ENCODE results near the gene ZNF83.
A peak's percentile ranks its signal among the peaks of the same experiment; 100 is the strongest.
"Not testable (repeated sequence)": the region's sequence is repeated elsewhere in the genome, so short reads cannot be mapped to it uniquely, and the experiment has no call there.

Gene ZNF83

GRCh38 chr19:52646571-52647217, 8.5 kb upstream of the ZNF83 start:
- DNase-seq (ENCODE audit: low read depth, low spot score): no peak
- no peak overlapping the region for H3K27ac ChIP-seq

GRCh38 chr19:52640916-52641315, 2.8 kb upstream of the ZNF83 start:
- no peak for DNase-seq (ENCODE audit: low read depth, low spot score)

GRCh38 chr19:52639996-52640395, 1.8 kb upstream of the ZNF83 start:
- DNase-seq (ENCODE audit: low read depth, low spot score): no peak
- peak overlapping the region; percentile 8 for H3K27ac ChIP-seq

More at GRCh38 chr19:52640916-52641315, 2.8 kb upstream of the ZNF83 start:
- H3K27ac ChIP-seq: no peak overlapping the region

- peak overlapping the region; percentile 81 for H3K27ac ChIP-seq
- no peak for DNase-seq (ENCODE audit: low read depth, low spot score)
Observed at GRCh38 chr19:52638601-52639000, 446 bp upstream of the ZNF83 start.

GRCh38 chr19:52635786-52636570, 2.2 kb downstream of the ZNF83 start:
- H3K27ac ChIP-seq: no peak overlapping the region
- DNase-seq (ENCODE audit: low read depth, low spot score): no peak

- not testable (repeated sequence) for DNase-seq (ENCODE audit: low read depth, low spot score); H3K27ac ChIP-seq
Observed at GRCh38 chr19:52627441-52627840, 10.7 kb downstream of the ZNF83 start.

- H3K27ac ChIP-seq: no peak overlapping the region
- no peak for DNase-seq (ENCODE audit: low read depth, low spot score)
Observed at GRCh38 chr19:52626915-52627314, 11.2 kb downstream of the ZNF83 start.

- no peak for DNase-seq (ENCODE audit: low read depth, low spot score)
- H3K27ac ChIP-seq: no peak overlapping the region
Observed at GRCh38 chr19:52622261-52622660, 15.9 kb downstream of the ZNF83 start.

- H3K27ac ChIP-seq: no peak overlapping the region
- no peak for DNase-seq (ENCODE audit: low read depth, low spot score)
Observed at GRCh38 chr19:52621376-52621775, 16.8 kb downstream of the ZNF83 start.

GRCh38 chr19:52613299-52613906, 24.8 kb downstream of the ZNF83 start:
- DNase-seq (ENCODE audit: low read depth, low spot score): no peak

GRCh38 chr19:52603558-52604207, 34.5 kb downstream of the ZNF83 start:
- no peak for DNase-seq (ENCODE audit: low read depth, low spot score)
- no peak overlapping the region for H3K27ac ChIP-seq

More at GRCh38 chr19:52613299-52613906, 24.8 kb downstream of the ZNF83 start:
- H3K27ac ChIP-seq: no peak overlapping the region

- H3K27ac ChIP-seq: no peak overlapping the region
- DNase-seq (ENCODE audit: low read depth, low spot score): no peak
Observed at GRCh38 chr19:52602941-52603340, 35.2 kb downstream of the ZNF83 start.

- not testable (repeated sequence) for DNase-seq (ENCODE audit: low read depth, low spot score); H3K27ac ChIP-seq
Observed at GRCh38 chr19:52601974-52602366, 36.2 kb downstream of the ZNF83 start.

- peak overlapping the region; percentile 51 for H3K27ac ChIP-seq
- peak; percentile 31 for DNase-seq (ENCODE audit: low read depth, low spot score)
Observed at GRCh38 chr19:52601025-52601973, 36.9 kb downstream of the ZNF83 start.

GRCh38 chr19:52600639-52601024, 37.5 kb downstream of the ZNF83 start:
- peak overlapping the region; percentile 51 for H3K27ac ChIP-seq

GRCh38 chr19:52599241-52599640, 38.9 kb downstream of the ZNF83 start:
- no peak for DNase-seq (ENCODE audit: low read depth, low spot score)
- no peak overlapping the region for H3K27ac ChIP-seq

More at GRCh38 chr19:52600639-52601024, 37.5 kb downstream of the ZNF83 start:
- DNase-seq (ENCODE audit: low read depth, low spot score): no peak

GRCh38 chr19:52593441-52593840, 44.7 kb downstream of the ZNF83 start:
- DNase-seq (ENCODE audit: low read depth, low spot score); H3K27ac ChIP-seq: not testable (repeated sequence)

- no peak overlapping the region for H3K27ac ChIP-seq
- no peak for DNase-seq (ENCODE audit: low read depth, low spot score)
Observed at GRCh38 chr19:52592301-52592700, 45.9 kb downstream of the ZNF83 start.

GRCh38 chr19:52590728-52591127, 47.4 kb downstream of the ZNF83 start:
- no peak for DNase-seq (ENCODE audit: low read depth, low spot score)
- H3K27ac ChIP-seq: no peak overlapping the region

GRCh38 chr19:52585604-52586003, 52.6 kb downstream of the ZNF83 start:
- no peak overlapping the region for H3K27ac ChIP-seq
- DNase-seq (ENCODE audit: low read depth, low spot score): no peak
